ENCODE data around the gene NR5A2.

The NR5A2 gene

DNA sequence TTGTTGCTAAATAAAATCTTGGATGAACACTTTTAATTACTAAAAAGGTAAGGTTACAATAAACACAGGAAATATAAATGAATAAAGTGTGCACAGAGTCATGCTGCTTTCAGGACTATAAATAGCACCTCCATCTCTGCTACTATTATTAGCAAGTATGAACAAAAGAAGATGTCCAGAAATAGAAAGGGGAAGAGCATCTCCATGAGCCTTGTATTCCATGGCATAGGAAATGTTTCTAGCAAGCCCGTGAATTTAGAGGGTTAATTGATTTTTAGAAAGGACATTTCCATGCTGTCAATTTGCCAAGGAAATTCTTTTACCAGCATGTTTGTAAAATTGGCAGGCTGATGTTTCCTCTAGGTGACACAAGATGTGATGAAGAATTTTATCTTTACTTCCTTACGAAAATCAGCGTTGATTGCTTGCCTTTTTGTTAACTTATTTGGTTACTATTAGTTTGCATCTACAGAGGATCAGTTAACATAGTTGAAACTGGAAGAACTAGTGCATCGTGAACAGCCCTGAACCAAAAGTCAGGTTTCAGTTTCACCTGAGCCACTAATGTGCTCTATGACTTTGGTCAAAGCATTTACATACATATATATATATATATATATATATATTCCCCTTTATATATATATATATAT, 45.3 kb downstream of the NR5A2 start:
- no peak for TF ChIP-seq GATA1 (IDR thresholded peaks at IDR 0.05; ENCODE audit: low read depth, low read length)
- TF ChIP-seq POLR2A (IDR thresholded peaks at IDR 0.05; ENCODE audit: low read length) = no peak
- no peak for DNase-seq

GRCh38 chr1:200073286-200073637, 45.8 kb downstream of the NR5A2 start:
- no peak for TF ChIP-seq GATA1 (IDR thresholded peaks at IDR 0.05; ENCODE audit: low read depth, low read length)
- no peak for TF ChIP-seq POLR2A (IDR thresholded peaks at IDR 0.05; ENCODE audit: low read length)
- no peak for DNase-seq

- no peak for DNase-seq
- no peak for TF ChIP-seq GATA1 (IDR thresholded peaks at IDR 0.05; ENCODE audit: low read depth, low read length)
- TF ChIP-seq POLR2A (IDR thresholded peaks at IDR 0.05; ENCODE audit: low read length) = no peak
Measured at GRCh38 chr1:200075522-200075921, 48.0 kb downstream of the NR5A2 start.

GRCh38 chr1:200075938-200076546, 48.5 kb downstream of the NR5A2 start:
- DNase-seq = no peak
- TF ChIP-seq POLR2A (IDR thresholded peaks at IDR 0.05; ENCODE audit: low read length) = no peak
- no peak for TF ChIP-seq GATA1 (IDR thresholded peaks at IDR 0.05; ENCODE audit: low read depth, low read length)

DNA sequence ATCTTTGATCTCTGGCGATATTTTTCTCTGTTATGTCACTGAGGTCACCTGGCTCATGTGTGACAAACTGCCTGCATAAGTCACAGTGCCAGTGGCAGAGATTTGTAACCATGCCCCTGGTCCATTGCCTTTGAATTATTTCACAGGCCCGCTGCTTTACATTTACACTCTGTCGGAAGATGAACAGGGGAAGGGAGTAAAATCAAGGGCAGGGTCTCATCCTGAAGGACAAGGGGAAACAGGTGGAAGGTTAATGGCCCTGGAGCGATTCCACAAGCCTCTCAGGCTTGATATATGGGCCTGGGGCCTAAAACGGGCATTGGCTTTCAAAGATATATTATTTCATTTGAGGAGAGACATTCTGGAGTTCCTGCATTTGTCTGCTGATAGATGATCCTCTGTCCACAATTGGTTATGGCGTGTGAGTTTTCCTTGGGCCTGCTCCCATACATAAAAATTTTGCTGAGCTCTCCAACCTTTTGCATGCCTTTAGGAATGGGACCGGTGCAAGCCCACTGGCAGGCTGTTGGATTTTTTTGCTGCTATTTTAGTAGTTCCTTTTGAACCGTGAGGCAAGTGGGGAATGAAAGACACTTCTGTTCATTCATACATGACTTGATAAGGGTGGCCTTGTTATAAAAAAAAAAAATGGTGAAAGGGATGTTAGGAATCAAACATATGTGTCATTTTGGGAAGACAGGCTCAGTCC, 51.9 kb downstream of the NR5A2 start:
- no peak for TF ChIP-seq GATA1 (IDR thresholded peaks at IDR 0.05; ENCODE audit: low read depth, low read length)
- TF ChIP-seq POLR2A (IDR thresholded peaks at IDR 0.05; ENCODE audit: low read length) = no peak
- DNase-seq = no peak

DNA sequence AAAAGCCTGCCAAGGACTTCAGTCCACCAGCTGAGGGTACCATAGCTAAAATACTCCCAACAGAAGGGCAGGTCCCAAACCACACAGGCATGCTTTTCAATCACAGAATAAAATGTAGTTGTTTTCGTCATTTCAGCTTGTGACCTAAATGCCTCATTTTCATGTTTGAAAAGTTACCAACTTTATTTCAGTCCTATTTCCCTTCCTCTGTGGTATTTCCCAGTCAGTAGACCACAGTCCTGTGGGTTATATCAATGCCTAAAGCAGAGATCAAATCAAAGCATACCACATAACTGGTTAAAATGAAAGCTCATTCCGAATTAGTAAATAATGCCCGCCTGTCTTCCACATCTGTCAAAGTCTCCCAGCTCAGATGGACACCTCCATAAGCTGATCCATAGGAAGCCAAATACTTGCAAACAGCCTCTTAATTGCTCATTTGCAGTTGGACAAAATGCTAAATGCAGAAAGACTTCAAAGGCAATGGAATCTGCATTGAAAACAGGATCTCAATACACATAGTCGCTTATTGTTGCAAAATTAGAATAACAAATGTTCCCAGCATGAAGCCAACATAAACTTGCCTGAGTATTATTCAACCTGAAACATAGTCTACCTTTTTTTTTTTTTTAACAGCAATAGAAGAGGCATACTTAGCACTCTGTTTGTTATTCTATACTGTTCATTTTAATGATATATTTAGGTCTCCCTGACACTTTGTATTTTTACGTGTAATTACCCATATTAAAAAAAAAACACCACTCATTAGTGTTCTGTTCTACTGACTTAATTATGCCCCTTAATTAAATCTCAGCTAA, 53.9 kb downstream of the NR5A2 start:
- DNase-seq = no peak
- TF ChIP-seq GATA1 (IDR thresholded peaks at IDR 0.05; ENCODE audit: low read depth, low read length) (no peak), POLR2A (IDR thresholded peaks at IDR 0.05; ENCODE audit: low read length) (no peak)

GRCh38 chr1:200081969-200082245, 54.4 kb downstream of the NR5A2 start:
- TF ChIP-seq GATA1 (IDR thresholded peaks at IDR 0.05; ENCODE audit: low read depth, low read length) (no peak), POLR2A (IDR thresholded peaks at IDR 0.05; ENCODE audit: low read length) (no peak)
- DNase-seq = no peak

GRCh38 chr1:200082329-200082728, 54.8 kb downstream of the NR5A2 start:
- DNase-seq = no peak
- TF ChIP-seq GATA1 (IDR thresholded peaks at IDR 0.05; ENCODE audit: low read depth, low read length) (no peak), POLR2A (IDR thresholded peaks at IDR 0.05; ENCODE audit: low read length) (no peak)

- TF ChIP-seq GATA1 (IDR thresholded peaks at IDR 0.05; ENCODE audit: low read depth, low read length) = no peak
- no peak for TF ChIP-seq POLR2A (IDR thresholded peaks at IDR 0.05; ENCODE audit: low read length)
- no peak for DNase-seq
Measured at GRCh38 chr1:200090252-200091159, 63.0 kb downstream of the NR5A2 start.

DNA sequence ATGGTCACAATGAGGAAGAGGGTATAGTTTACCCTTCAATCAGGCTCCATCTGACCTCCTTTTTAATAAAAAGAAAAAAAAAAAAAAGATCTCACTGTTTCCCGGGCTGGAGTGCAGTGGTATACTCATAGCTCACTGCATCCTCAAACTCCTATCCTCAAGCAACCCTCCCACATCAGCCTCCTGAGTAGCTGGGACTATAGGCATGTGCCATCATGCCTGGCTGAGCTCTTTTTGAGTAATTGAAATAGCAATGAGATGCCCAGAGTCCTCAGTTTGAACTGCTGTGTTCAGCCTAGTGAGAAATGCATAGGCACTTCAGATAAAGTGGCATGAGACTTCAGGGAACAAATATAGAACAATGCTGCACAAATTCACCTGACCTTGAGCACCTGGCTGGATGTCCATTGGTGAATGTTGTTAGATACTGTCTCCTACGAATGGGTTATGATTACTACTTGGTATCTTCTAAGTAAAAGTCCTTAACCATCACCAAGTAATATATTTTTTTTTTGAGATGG, 67.6 kb downstream of the NR5A2 start:
- TF ChIP-seq GATA1 (IDR thresholded peaks at IDR 0.05; ENCODE audit: low read depth, low read length) (no peak), POLR2A (IDR thresholded peaks at IDR 0.05; ENCODE audit: low read length) (no peak)
- DNase-seq = no peak

- DNase-seq = no peak
- no peak for TF ChIP-seq GATA1 (IDR thresholded peaks at IDR 0.05; ENCODE audit: low read depth, low read length)
- TF ChIP-seq POLR2A (IDR thresholded peaks at IDR 0.05; ENCODE audit: low read length) = no peak
Measured at GRCh38 chr1:200096774-200097173, 69.3 kb downstream of the NR5A2 start.

DNA sequence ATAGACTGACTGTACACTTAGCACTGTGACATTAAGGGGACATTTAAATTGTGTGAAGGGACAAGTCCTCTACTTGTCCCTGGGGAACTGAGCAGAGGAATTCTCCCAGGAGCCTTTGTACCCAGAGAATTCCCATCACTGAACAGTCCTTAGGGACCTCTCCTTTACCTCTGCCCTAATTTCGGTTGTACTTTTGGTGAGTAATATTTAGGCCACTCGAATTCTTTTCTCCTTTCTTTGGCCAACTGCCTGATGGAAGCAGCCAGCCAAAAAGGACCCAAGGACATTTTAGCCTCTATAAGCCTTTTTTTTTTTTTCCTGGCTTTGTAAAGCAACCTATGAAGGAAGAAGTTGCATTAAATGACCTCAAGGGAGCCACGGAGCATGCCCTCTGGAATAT, 71.5 kb downstream of the NR5A2 start:
- no peak for DNase-seq
- TF ChIP-seq GATA1 (IDR thresholded peaks at IDR 0.05; ENCODE audit: low read depth, low read length) (no peak), POLR2A (IDR thresholded peaks at IDR 0.05; ENCODE audit: low read length) (no peak)

- TF ChIP-seq POLR2A (IDR thresholded peaks at IDR 0.05; ENCODE audit: low read length) (no peak), GATA1 (IDR thresholded peaks at IDR 0.05; ENCODE audit: low read depth, low read length) (no peak)
- no peak for DNase-seq
Measured at GRCh38 chr1:200103966-200104583, 76.6 kb downstream of the NR5A2 start.
